HG03457 (cell line): ENCODE measurements around the gene TMPRSS3.

ENCODE experiments used
- ATAC-seq: cut with Tn5 transposase; IDR thresholded peaks from one replicate; pipeline ENCODE4 v1.9.1; 2021; ENCODE audit warnings: moderate number of reproducible peaks; ENCODE audit not compliant: unreplicated experiment

The TMPRSS3 gene

GRCh38 chr21:42338729-42339715, 56.8 kb downstream of the TMPRSS3 start:
- no peak for ATAC-seq

- no peak for ATAC-seq
Measured at GRCh38 chr21:42337830-42338728, 57.8 kb downstream of the TMPRSS3 start.

- ATAC-seq, result no peak
Measured at GRCh38 chr21:42337276-42337675, 58.6 kb downstream of the TMPRSS3 start.

GRCh38 chr21:42336054-42336453, 59.8 kb downstream of the TMPRSS3 start:
- ATAC-seq, result no peak

- no peak for ATAC-seq
Measured at GRCh38 chr21:42332557-42333317, 63.1 kb downstream of the TMPRSS3 start.

- no peak for ATAC-seq
Measured at GRCh38 chr21:42331660-42332059, 64.2 kb downstream of the TMPRSS3 start.

- ATAC-seq, result no peak
Measured at GRCh38 chr21:42330380-42331371, 65.2 kb downstream of the TMPRSS3 start.

GRCh38 chr21:42324896-42325295, 71.0 kb downstream of the TMPRSS3 start:
- no peak for ATAC-seq
